ENCODE results near the gene KIF1C.

KIF1C gene

GRCh38 chr17:5011928-5012327 lies 14.2 kb downstream of the KIF1C start:
- TF ChIP-seq GABPA (IDR thresholded peaks at IDR 0.05; ENCODE audit: low read depth), result no peak
- TF ChIP-seq REST (IDR thresholded peaks at IDR 0.05; ENCODE audit: insufficient replicate concordance, low read depth), result no peak
- no peak for TF ChIP-seq SPI1 (IDR thresholded peaks at IDR 0.05; ENCODE audit: borderline replicate concordance, low read depth)
- TF ChIP-seq POLR2AphosphoS5 (IDR thresholded peaks at IDR 0.05; ENCODE audit: low read depth), result no peak
- Histone ChIP-seq H3K27ac (replicated peaks) (no peak overlapping the region), H3K27me3 (ENCODE audit: insufficient read depth, poor library complexity, severe bottlenecking) (no peaks in the 10 kb centered on the region), H3K4me3 (replicated peaks; ENCODE audit: insufficient read depth, low read length) (no peak overlapping the region)
- DNase-seq (ENCODE audit: low read depth in 1 of 2, low spot score in 1 of 2), result no peak

GRCh38 chr17:5014357-5014756 lies 16.6 kb downstream of the KIF1C start:
- Histone ChIP-seq H3K27ac (replicated peaks) (no peak overlapping the region), H3K27me3 (ENCODE audit: insufficient read depth, poor library complexity, severe bottlenecking) (no peaks in the 10 kb centered on the region), H3K4me3 (replicated peaks; ENCODE audit: insufficient read depth, low read length) (no peak overlapping the region)
- DNase-seq (ENCODE audit: low read depth in 1 of 2, low spot score in 1 of 2), result no peak
- TF ChIP-seq POLR2AphosphoS5 (IDR thresholded peaks at IDR 0.05; ENCODE audit: low read depth) (no peak), SPI1 (IDR thresholded peaks at IDR 0.05; ENCODE audit: borderline replicate concordance, low read depth) (no peak), REST (IDR thresholded peaks at IDR 0.05; ENCODE audit: insufficient replicate concordance, low read depth) (no peak), GABPA (IDR thresholded peaks at IDR 0.05; ENCODE audit: low read depth) (no peak), CTCF (IDR thresholded peaks at IDR 0.05; ENCODE audit: insufficient read depth, low read length) (no peak)

DNA sequence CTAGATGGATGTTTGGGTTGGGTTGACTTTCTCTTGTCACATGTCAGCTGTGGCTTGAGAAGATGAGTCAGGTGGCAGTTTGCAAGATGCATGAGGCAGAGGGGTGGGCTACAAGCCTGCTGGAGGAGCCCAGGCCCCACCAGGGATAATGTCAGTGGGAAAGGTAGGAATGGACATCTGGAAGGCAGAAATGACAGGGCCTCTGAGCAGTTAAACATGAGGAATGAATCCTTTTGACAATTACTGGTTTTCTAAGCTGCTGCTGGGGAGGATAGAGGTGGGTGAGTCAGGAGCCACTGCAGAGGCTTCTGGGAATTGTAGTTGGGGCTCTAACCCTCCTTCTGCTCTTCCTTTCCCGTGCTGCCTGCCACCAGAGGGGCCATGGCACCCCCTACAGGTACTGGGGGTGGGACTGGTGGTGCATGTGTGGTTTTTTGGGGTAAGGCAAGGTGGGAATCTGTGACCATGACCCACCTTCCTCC lies 21.8 kb downstream of the KIF1C start:
- DNase-seq (ENCODE audit: low read depth in 1 of 2, low spot score in 1 of 2), result no peak
- TF ChIP-seq SPI1 (IDR thresholded peaks at IDR 0.05; ENCODE audit: borderline replicate concordance, low read depth) (no peak), REST (IDR thresholded peaks at IDR 0.05; ENCODE audit: insufficient replicate concordance, low read depth) (no peak), POLR2AphosphoS5 (IDR thresholded peaks at IDR 0.05; ENCODE audit: low read depth) (no peak), CTCF (IDR thresholded peaks at IDR 0.05; ENCODE audit: insufficient read depth, low read length) (no peak), GABPA (IDR thresholded peaks at IDR 0.05; ENCODE audit: low read depth) (no peak)
- Histone ChIP-seq H3K4me3 (replicated peaks; ENCODE audit: insufficient read depth, low read length) (no peak overlapping the region), H3K27ac (replicated peaks) (no peak overlapping the region), H3K27me3 (ENCODE audit: insufficient read depth, poor library complexity, severe bottlenecking) (no peaks in the 10 kb centered on the region)

Data from HL-60 (cell line).